HEK293T (cell line): ENCODE results near the gene KRT17.

Source experiments
- ARNT ChIP-seq: fragments of 450-650 bp; IDR thresholded peaks from 2 replicates; pipeline ENCODE4 v1.6.1; 2017; ENCODE audit warnings: mild to moderate bottlenecking
- BHLHE40 ChIP-seq: fragments of 450-650 bp; IDR thresholded peaks from 2 replicates; pipeline ENCODE4 v1.6.1; 2016; ENCODE audit warnings: mild to moderate bottlenecking, moderate library complexity, borderline replicate concordance
- CTBP1 ChIP-seq: fragments of 450-650 bp; IDR thresholded peaks from 2 replicates; pipeline ENCODE4 v1.6.1; 2016; ENCODE audit warnings: borderline replicate concordance
- FOXA1 ChIP-seq: fragments of 450-650 bp; IDR thresholded peaks from 2 replicates; pipeline ENCODE4 v1.6.1; 2016; ENCODE audit warnings: mild to moderate bottlenecking
- HDGF ChIP-seq: fragments of 450-650 bp; IDR thresholded peaks from 2 replicates; pipeline ENCODE4 v1.6.1; 2017; ENCODE audit warnings: antibody characterized with exemption, borderline replicate concordance
- SUZ12 ChIP-seq: fragments of 450-650 bp; IDR thresholded peaks from 2 replicates; pipeline ENCODE4 v1.6.1; 2016; ENCODE audit warnings: mild to moderate bottlenecking

DNA sequence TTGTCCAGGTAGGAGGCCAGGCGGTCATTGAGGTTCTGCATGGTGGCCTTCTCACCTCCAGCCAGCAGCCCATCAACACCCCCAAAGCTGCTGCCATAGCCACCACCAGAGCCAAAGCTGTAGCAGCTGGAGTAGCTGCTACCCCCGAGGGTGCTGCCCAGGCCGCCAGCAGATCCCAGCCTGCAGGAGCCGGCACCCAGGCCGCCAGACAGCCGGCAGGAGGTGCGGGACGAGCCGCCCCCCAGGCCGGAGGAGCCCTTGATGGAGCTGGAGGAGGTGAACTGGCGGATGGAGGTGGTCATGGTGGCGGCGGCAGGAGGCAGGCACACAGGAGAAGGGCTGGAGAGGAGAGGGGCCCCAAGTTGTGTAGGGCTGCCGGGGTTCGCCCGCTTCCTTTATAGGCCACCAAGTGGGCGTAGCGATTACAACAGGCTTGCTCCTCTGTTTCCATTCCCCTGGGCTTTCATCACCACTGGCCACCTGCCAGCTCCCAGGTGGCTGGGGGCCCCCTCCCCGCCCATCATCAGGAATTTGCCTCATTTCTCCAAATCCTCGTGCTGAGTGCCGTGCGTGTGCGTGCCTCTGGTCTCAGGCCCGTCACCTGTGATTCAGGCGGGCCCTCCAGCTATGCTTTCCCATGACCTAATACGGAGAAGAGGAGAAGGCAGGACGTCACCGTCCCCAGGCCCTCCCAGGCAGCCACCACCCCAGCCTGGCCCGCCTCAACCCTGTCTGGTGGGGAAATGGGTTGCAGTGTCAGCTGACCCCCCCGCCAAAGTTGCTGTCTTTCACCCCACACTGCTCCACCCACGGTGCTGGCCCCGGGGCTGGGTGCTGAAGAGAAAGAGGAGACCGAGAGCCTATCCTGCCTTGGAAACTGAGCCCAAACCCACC is at the start of gene KRT17:
- TF ChIP-seq FOXA1: no peak
- no peak for TF ChIP-seq HDGF
- no peak for TF ChIP-seq BHLHE40
- no peak for TF ChIP-seq SUZ12
- no peak for TF ChIP-seq ARNT
- no peak for TF ChIP-seq CTBP1
